OCI-LY1 (cell line): ENCODE measurements around the gene EPN2.

Source experiments
- H2AFZ ChIP-seq: fragments of 200-600 bp; sonication (generic), shearing (Covaris generic); 2 replicates; pipeline ENCODE4 v1.6.0; 2014; ENCODE audit warnings: antibody characterized with exemption, mild to moderate bottlenecking, low read length
- H3F3A ChIP-seq: fragments of 200-600 bp; sonication (generic), shearing (Covaris generic); 2 replicates; pipeline ENCODE4 v1.6.0; 2014; ENCODE audit warnings: mild to moderate bottlenecking, antibody characterized with exemption, low read length, moderate library complexity; ENCODE audit not compliant: insufficient read depth
- H3K27ac ChIP-seq: fragments of 200-600 bp; sonication (generic); 2 replicates; pipeline ENCODE4 v1.5.1; 2014; ENCODE audit warnings: low read length, mixed run types, mild to moderate bottlenecking, low read depth; ENCODE audit not compliant: poor library complexity, severe bottlenecking
- H3K27me3 ChIP-seq: fragments of 200-600 bp; sonication (generic); 2 replicates; pipeline ENCODE4 v1.6.0; 2014; ENCODE audit warnings: antibody characterized with exemption, mild to moderate bottlenecking, low read length, moderate library complexity; ENCODE audit not compliant: insufficient read depth
- H3K36me3 ChIP-seq: fragments of 200-600 bp; sonication (generic); 2 replicates; pipeline ENCODE4 v1.6.1; 2014; ENCODE audit warnings: mild to moderate bottlenecking, antibody characterized with exemption, low read length, moderate library complexity, mixed read lengths; ENCODE audit not compliant: insufficient read depth
- H3K4me1 ChIP-seq: fragments of 200-600 bp; sonication (generic); 2 replicates; pipeline ENCODE4 v1.5.1; 2014; ENCODE audit warnings: mild to moderate bottlenecking, low read length, moderate library complexity; ENCODE audit not compliant: insufficient read depth, severe bottlenecking
- H3K4me2 ChIP-seq: fragments of 200-600 bp; sonication (generic), shearing (Covaris generic); 2 replicates; pipeline ENCODE4 v1.6.1; 2014; ENCODE audit warnings: low read length
- H3K4me3 ChIP-seq: fragments of 200-600 bp; sonication (generic); 2 replicates; pipeline ENCODE4 v1.5.1; 2014; ENCODE audit warnings: low read length, low read depth, mild to moderate bottlenecking, mixed read lengths; ENCODE audit not compliant: poor library complexity, severe bottlenecking
- H3K79me2 ChIP-seq: fragments of 200-600 bp; shearing (Covaris generic); 2 replicates; pipeline ENCODE4 v1.6.1; 2016; ENCODE audit warnings: mixed run types, low read length, mixed read lengths; ENCODE audit not compliant: insufficient read depth
- H3K9ac ChIP-seq: fragments of 200-600 bp; sonication (generic), shearing (Covaris generic); 2 replicates; pipeline ENCODE4 v1.6.1; 2014; ENCODE audit warnings: mild to moderate bottlenecking, low read length, mixed read lengths
- H3K9me2 ChIP-seq: fragments of 200-600 bp; sonication (generic), shearing (Covaris generic); 2 replicates; pipeline ENCODE4 v1.6.1; 2014; ENCODE audit warnings: low read depth, mild to moderate bottlenecking, low read length, mixed read lengths
- H3K9me3 ChIP-seq: fragments of 200-600 bp; shearing (Covaris generic); 2 replicates; pipeline ENCODE4 v1.6.1; 2014; ENCODE audit warnings: low read length, mixed read lengths
- H4K20me1 ChIP-seq: fragments of 200-600 bp; sonication (generic), shearing (Covaris generic); 2 replicates; pipeline ENCODE4 v1.6.0; 2016; ENCODE audit warnings: mild to moderate bottlenecking, low read length; ENCODE audit not compliant: insufficient read depth
- CTCF ChIP-seq: fragments of 200-600 bp; sonication (generic), shearing (Covaris generic); IDR thresholded peaks from 2 replicates; pipeline ENCODE4 v1.5.1; 2017; ENCODE audit warnings: mild to moderate bottlenecking, antibody characterized with exemption, low read length, moderate library complexity, mixed read lengths
- EZH2 ChIP-seq: fragments of 200-600 bp; sonication (generic), shearing (Covaris generic); IDR thresholded peaks from 2 replicates; pipeline ENCODE4 v1.8.0; 2017; ENCODE audit warnings: borderline replicate concordance, mixed run types, mild to moderate bottlenecking, antibody characterized with exemption, low read length, moderate library complexity, mixed read lengths

EPN2 gene

GRCh38 chr17:19299214-19299747 is 62.1 kb downstream of the EPN2 start:
- no peaks in the 10 kb centered on the region for H3K27me3 ChIP-seq
- H3K27ac ChIP-seq = no peak overlapping the region
- H3F3A ChIP-seq = no peaks in the 10 kb centered on the region
- peaks cover 5% of the 10 kb centered on the region for H3K4me1 ChIP-seq
- H3K9me2 ChIP-seq = no peaks in the 10 kb centered on the region
- no peak overlapping the region for H2AFZ ChIP-seq
- H3K36me3 ChIP-seq = no peaks in the 10 kb centered on the region
- H3K4me3 ChIP-seq = no peak overlapping the region
- no peak overlapping the region for H3K9ac ChIP-seq
- no peak for TF ChIP-seq EZH2
- no peak for TF ChIP-seq CTCF
- H3K79me2 ChIP-seq = no peaks in the 10 kb centered on the region
- no peak overlapping the region for H3K4me2 ChIP-seq
- H3K9me3 ChIP-seq = no peaks in the 10 kb centered on the region
- no peaks in the 10 kb centered on the region for H4K20me1 ChIP-seq

- Histone ChIP-seq H3K4me2 (no peak overlapping the region), H2AFZ (no peak overlapping the region), H3K4me1 (peaks cover 10% of the 10 kb centered on the region), H3K4me3 (no peak overlapping the region), H3K27ac (no peak overlapping the region), H3K9me2 (no peaks in the 10 kb centered on the region), H3K9me3 (no peaks in the 10 kb centered on the region), H3K79me2 (no peaks in the 10 kb centered on the region), H3K36me3 (no peaks in the 10 kb centered on the region), H3K9ac (no peak overlapping the region), H3F3A (no peaks in the 10 kb centered on the region), H3K27me3 (no peaks in the 10 kb centered on the region; the same call in 1 of the 2 replicates), H4K20me1 (no peaks in the 10 kb centered on the region)
- no peak for TF ChIP-seq CTCF
- TF ChIP-seq EZH2 = no peak
Observed at GRCh38 chr17:19299866-19300265, 62.7 kb downstream of the EPN2 start.

GRCh38 chr17:19301274-19301951 is 64.2 kb downstream of the EPN2 start:
- Histone ChIP-seq H4K20me1 (no peaks in the 10 kb centered on the region), H3K79me2 (no peaks in the 10 kb centered on the region), H3K36me3 (no peaks in the 10 kb centered on the region), H3K9ac (no peak overlapping the region), H2AFZ (no peak overlapping the region), H3K4me3 (no peak overlapping the region), H3K9me2 (no peaks in the 10 kb centered on the region), H3K4me2 (no peak overlapping the region), H3K9me3 (no peaks in the 10 kb centered on the region), H3F3A (0 out of 2 replicates have a peak, but pooled peaks cover 5% of the 10 kb centered on the region), H3K27ac (no peak overlapping the region), H3K27me3 (no peaks in the 10 kb centered on the region; the same call in 1 of the 2 replicates), H3K4me1 (peaks cover 26% of the 10 kb centered on the region)
- TF ChIP-seq CTCF (no peak), EZH2 (no peak)
